ENCODE data around the gene ZG16. TPM values are rescaled to one million over a fixed set of nuclear protein-coding genes. Genes with fewer than 3 reads are reported as not detected.
A peak's percentile ranks its signal among the peaks of the same experiment; 100 is the strongest.

Gene ZG16
- total and polyA plus RNA-seq, 2 experiments from 2014 or later = not detected

GRCh38 chr16:29804020-29804419, 26.0 kb downstream of the ZG16 start:
- H3K27me3 ChIP-seq (ENCODE audit: insufficient read depth) = no peaks in the 10 kb centered on the region
- peaks cover 19% of the 10 kb centered on the region for H3K79me2 ChIP-seq (replicated peaks; ENCODE audit: insufficient read depth)
- no peaks in the 10 kb centered on the region for H3K9me2 ChIP-seq (ENCODE audit: insufficient read depth)
- ATAC-seq (no peak), DNase-seq (ENCODE audit: low spot score) (peak; percentile 31)
- H3K27ac ChIP-seq (ENCODE audit: low read depth) = peak overlapping the region; percentile 99
- H3K4me1 ChIP-seq (ENCODE audit: insufficient read depth) = peaks cover 32% of the 10 kb centered on the region
- H3K4me3 Mint-ChIP-seq = peak overlapping the region; percentile 91
- peaks cover 3% of the 10 kb centered on the region for H3K9me3 Mint-ChIP-seq
- no peak overlapping the region for H2AFZ ChIP-seq
- peaks cover 38% of the 10 kb centered on the region for H3K27me3 Mint-ChIP-seq (ENCODE audit: insufficient read depth, low read depth, poor library complexity)
- peak overlapping the region; percentile 39 for H3K27ac Mint-ChIP-seq
- H3K4me3 ChIP-seq = peak overlapping the region; percentile 91
- peaks cover 25% of the 10 kb centered on the region; the same call in 1 of the 2 replicates for H3K36me3 ChIP-seq (ENCODE audit: insufficient read depth)
- no peak for TF ChIP-seq CREB1 (CRISPR knock-in tag; IDR thresholded peaks at IDR 0.05; ENCODE audit: low read depth)
- H4K20me1 ChIP-seq (replicated peaks; ENCODE audit: insufficient read depth) = peaks cover 17% of the 10 kb centered on the region; the same call in 1 of the 2 replicates
- H3K4me1 Mint-ChIP-seq = peaks cover 40% of the 10 kb centered on the region
- H3F3A ChIP-seq (replicated peaks; ENCODE audit: low read depth) = peaks cover 42% of the 10 kb centered on the region
- H3K36me3 Mint-ChIP-seq (ENCODE audit: low read depth) = peaks cover 67% of the 10 kb centered on the region
- H3K4me2 ChIP-seq = peak overlapping the region; percentile 91

- H3K27ac Mint-ChIP-seq = peak overlapping the region; percentile 99
- Histone ChIP-seq H4K20me1 (replicated peaks; ENCODE audit: insufficient read depth) (peaks cover 19% of the 10 kb centered on the region; the same call in 1 of the 2 replicates), H3K36me3 (ENCODE audit: insufficient read depth) (peaks cover 20% of the 10 kb centered on the region; the same call in 1 of the 2 replicates), H3K79me2 (replicated peaks; ENCODE audit: insufficient read depth) (peaks cover 21% of the 10 kb centered on the region), H3K4me3 (peak overlapping the region; percentile 91), H3F3A (replicated peaks; ENCODE audit: low read depth) (peaks cover 40% of the 10 kb centered on the region), H2AFZ (peak overlapping the region; percentile 80; the same call in 1 of the 2 replicates), H3K4me2 (peak overlapping the region; percentile 91), H3K4me1 (ENCODE audit: insufficient read depth) (peaks cover 39% of the 10 kb centered on the region), H3K27ac (ENCODE audit: low read depth) (peak overlapping the region; percentile 99), H3K9me2 (ENCODE audit: insufficient read depth) (no peaks in the 10 kb centered on the region), H3K27me3 (ENCODE audit: insufficient read depth) (no peaks in the 10 kb centered on the region)
- peaks cover 3% of the 10 kb centered on the region for H3K9me3 Mint-ChIP-seq
- peaks cover 65% of the 10 kb centered on the region for H3K36me3 Mint-ChIP-seq (ENCODE audit: low read depth)
- peak overlapping the region; percentile 91 for H3K4me3 Mint-ChIP-seq
- peaks cover 38% of the 10 kb centered on the region for H3K27me3 Mint-ChIP-seq (ENCODE audit: insufficient read depth, low read depth, poor library complexity)
- H3K4me1 Mint-ChIP-seq = peaks cover 42% of the 10 kb centered on the region
- ATAC-seq (peak; percentile 5), DNase-seq (ENCODE audit: low spot score) (peak; percentile 28)
- TF ChIP-seq ZNF462 (CRISPR knock-in tag; IDR thresholded peaks at IDR 0.05) (no peak), CTCF (conservative IDR thresholded peaks at IDR 0.05; ENCODE audit: low read depth in 2 of 2) (no peak), JUNB (IDR thresholded peaks at IDR 0.05; ENCODE audit: unreplicated experiment) (no peak), STAT1 (IDR thresholded peaks at IDR 0.05; ENCODE audit: unreplicated experiment) (no peak), NANOG (IDR thresholded peaks at IDR 0.05; ENCODE audit: borderline replicate concordance) (no peak), ZNF114 (CRISPR knock-in tag; IDR thresholded peaks at IDR 0.05) (no peak), POLR2AphosphoS5 (IDR thresholded peaks at IDR 0.05; ENCODE audit: low read depth) (no peak), REST (IDR thresholded peaks at IDR 0.05; ENCODE audit: unreplicated experiment) (no peak)
Measured at GRCh38 chr16:29804455-29805231, 26.6 kb downstream of the ZG16 start.

Measured in GM23338 (cell line).